NCI-H2227 (cell line): Measurements from ENCODE around the gene SUMF1.
"Not testable (repeated sequence)": the region's sequence is repeated elsewhere in the genome, so short reads cannot be mapped to it uniquely, and the experiment has no call there.

ENCODE experiments used
- DNase-seq: peaks from one replicate; lab custom pipeline; 2025; ENCODE audit not compliant: unreplicated experiment; lab: John Stamatoyannopoulos, UW

SUMF1 gene

GRCh38 chr3:4462369-4463040, 4.6 kb downstream of the SUMF1 start:
- DNase-seq = no peak

GRCh38 chr3:4461468-4462090, 5.5 kb downstream of the SUMF1 start:
- no peak for DNase-seq

- DNase-seq = no peak
Observed at GRCh38 chr3:4460334-4460733, 6.7 kb downstream of the SUMF1 start.

GRCh38 chr3:4458961-4459360, 8.1 kb downstream of the SUMF1 start:
- DNase-seq = no peak

DNA sequence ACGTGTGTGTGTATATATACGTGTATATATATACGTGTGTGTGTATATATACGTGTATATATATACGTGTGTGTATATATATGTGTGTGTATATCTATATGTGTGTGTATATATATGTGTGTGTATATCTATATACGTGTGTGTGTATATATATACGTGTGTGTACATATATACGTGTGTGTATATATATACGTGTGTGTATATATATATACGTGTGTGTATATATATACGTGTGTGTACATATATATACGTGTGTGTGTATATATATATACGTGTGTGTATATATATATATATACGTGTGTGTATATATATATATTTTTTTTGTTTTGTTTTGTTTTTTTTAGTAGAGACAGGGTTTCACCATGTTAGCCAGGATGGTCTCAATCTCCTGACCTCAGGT, 10.3 kb downstream of the SUMF1 start:
- not testable (repeated sequence) for DNase-seq

- DNase-seq = no peak
Observed at GRCh38 chr3:4454142-4454541, 12.9 kb downstream of the SUMF1 start.

GRCh38 chr3:4449043-4449805, 17.8 kb downstream of the SUMF1 start:
- no peak for DNase-seq

DNA sequence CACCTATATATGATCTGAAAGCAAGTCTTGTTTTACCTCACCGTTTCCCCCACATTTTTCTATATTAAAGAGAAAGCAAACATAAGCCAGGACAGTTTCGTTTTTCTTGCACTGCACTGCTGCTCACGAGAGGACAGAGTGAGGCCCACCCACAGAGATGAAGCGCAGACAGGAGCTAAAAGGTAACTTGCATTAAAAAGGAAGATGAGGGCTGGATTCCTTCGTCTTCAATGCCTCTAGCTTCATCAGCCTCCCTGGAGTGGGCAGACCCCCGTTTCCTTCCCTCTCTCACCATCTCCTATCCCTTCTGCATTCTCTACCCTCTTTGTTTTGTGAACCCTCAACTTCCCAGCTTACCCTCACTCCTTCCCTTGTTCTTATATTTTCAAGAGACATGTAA, 18.9 kb downstream of the SUMF1 start:
- DNase-seq = no peak

DNA sequence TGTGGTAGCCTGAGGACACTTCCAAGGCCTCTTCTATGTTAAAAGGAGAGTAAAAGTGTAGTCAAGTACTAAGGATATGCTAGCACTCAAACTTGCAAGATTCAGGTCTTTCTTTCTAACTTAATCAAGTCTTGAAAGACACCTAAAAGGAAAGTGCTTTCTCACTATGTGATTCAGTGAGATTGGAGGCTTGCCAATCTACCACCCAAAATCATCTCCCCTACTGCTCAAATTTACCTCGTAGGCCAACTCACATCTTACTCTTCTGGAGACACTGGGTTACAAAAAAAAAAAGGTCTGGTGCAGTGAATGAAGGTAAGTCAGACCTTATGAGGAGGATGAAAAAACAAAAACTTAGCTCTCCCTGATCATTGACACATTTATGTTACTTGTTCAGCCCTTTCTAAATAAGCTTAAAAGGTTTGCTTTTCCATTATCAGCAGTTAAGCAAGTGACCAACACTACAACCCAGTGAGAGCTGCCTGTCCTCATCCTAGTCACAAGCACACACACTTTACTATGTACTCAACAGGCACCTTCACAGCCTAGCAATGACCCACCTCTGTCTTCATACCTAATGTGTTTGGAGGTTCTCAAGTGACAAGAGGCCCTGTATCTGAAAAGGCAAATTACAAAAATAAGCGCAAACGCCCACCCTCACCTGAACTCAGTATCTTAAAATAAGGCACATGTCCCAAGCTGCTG, 19.6 kb downstream of the SUMF1 start:
- DNase-seq = no peak

- DNase-seq = no peak
Observed at GRCh38 chr3:4440951-4441350, 26.1 kb downstream of the SUMF1 start.

DNA sequence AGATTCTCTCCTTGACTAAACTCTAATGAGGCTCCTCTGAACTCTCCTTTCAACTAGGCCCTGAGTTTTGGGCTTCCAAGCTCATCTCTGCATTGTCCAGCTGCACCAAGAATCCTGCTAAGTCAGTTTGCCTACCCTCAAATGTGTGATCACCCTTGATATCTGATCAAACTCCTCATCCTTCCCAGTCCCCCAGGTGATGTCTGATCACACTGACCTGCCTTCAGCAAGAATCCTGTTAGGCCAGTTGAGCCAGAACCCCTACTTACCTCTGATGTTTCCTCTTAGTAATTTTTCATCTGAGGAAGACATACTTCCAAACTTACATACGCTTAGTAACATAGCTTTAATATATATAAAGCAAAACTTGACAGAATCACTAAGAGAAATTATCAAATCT, 28.8 kb downstream of the SUMF1 start:
- DNase-seq = no peak

- DNase-seq = no peak
Observed at GRCh38 chr3:4432259-4432658, 34.8 kb downstream of the SUMF1 start.

- DNase-seq = no peak
Observed at GRCh38 chr3:4429648-4430350, 37.3 kb downstream of the SUMF1 start.

- DNase-seq = peak; percentile 5
Observed at GRCh38 chr3:4426782-4427344, 40.2 kb downstream of the SUMF1 start.

DNA sequence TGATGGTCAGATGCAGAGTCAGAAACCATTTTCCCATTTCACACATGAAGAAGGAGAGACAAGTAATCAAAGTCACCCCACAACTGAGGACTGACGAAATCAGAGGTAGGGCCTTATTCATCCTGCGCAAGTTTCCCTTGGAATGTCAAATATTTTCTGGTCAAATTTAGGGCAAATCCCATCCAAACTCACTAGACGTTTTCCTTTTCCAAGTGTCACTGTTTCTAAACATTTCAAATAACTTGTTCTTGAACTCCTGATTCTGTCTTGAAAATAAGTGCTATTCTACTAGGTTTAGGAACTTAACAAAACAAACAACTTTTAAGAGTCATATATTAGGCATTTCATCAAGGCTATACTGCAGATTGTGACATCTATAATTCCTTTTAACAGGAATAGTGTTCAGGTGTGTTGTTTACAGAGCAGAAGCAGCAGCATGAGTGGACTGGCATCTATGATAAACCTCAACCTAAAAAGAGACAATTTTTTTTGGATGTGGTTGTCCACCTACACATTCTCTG, 40.7 kb downstream of the SUMF1 start:
- no peak for DNase-seq

DNA sequence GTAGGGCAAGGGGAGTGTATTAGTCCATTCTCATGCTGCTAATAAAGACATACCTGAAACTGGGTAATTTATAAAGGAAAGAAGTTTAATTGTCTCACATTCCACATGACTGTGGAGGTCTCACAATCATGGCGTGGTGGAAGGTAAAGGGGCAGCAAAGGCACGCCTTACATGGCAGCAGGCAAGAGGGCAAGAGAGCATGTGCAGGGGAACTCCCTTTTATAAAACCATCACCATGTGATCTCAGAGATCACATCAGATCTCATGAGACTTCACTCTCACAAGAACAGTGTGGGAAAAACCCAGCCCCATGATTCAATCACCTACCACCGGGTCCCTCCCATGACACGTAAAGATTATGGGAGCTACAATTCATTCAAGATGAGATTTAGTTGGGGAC, 41.4 kb downstream of the SUMF1 start:
- no peak for DNase-seq

DNA sequence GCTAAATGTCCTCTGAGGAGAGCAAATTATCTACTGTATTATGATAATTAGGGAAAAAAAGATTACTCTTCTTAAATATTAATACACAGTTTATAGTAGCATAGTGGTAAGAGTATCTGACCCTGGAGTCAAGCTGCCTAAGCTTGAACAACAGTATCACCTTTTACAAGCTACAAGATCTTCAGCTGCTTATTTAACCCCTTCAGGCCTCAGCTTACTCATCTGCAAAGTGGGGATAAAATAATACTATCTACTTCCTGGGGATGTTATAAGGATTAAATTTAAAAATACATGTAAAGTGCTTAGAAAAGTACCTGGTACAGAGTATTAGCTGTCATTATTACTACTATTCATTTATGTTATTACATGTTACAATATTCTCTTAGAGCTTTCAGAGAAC, 42.0 kb downstream of the SUMF1 start:
- DNase-seq = no peak

DNA sequence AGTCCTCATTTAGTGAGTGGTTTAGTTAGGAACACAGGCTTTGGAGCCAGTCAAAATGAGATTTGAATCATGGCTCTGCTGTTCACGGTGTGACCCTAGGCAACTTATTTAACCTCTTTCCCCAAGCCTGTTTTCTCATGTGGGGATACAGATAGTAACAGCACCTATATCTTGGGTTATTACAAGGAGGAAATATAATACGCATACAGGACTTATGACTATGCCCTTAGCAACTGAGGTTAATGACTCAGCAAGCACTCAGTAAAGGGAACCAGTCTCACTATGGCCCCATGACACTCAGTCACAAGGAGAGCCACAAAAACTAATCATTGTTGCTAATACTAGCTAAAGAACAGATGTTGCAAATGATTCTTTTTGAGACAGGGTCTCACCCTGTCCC, 45.9 kb downstream of the SUMF1 start:
- no peak for DNase-seq

DNA sequence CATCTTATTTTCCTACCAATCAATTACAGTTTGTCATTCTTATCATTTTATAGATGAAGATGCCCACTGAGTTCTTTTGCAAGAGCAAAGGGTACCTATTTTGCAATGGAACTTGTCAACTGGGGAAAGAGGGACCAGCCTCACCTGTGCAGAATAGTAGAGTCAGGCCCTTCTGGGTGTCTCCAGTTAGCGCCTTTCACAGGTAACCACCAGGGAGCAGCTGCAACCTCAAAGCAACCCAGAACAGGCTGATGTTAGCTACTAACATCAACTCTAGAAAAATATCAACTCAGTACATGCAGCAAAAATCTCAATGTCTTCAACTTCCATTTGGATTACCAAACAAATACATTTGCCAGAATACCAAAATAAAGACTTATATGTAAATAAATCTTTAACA, 47.1 kb downstream of the SUMF1 start:
- no peak for DNase-seq

GRCh38 chr3:4419386-4419785, 47.7 kb downstream of the SUMF1 start:
- DNase-seq = no peak

DNA sequence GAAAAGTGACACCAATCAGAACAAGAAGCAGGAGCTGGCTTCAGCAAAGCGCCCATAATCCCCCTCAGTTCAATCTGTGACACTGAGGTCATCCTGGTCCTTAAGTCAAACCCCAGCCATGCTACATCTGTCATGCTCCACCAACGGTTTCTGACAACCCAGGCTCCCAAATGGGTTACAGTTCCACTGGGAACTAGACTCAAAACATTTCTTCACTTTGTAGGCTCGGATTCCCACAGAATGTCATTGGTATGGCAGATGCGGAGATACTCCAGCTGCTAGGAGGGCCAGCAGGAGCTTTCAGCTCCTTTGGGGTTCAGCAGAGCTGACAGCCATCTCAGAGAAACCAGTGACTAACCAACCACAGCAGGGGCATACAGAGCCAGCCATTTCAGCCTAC, 48.9 kb downstream of the SUMF1 start:
- DNase-seq = no peak
